ENCODE data around the gene EFNB2.

EFNB2 gene

DNA sequence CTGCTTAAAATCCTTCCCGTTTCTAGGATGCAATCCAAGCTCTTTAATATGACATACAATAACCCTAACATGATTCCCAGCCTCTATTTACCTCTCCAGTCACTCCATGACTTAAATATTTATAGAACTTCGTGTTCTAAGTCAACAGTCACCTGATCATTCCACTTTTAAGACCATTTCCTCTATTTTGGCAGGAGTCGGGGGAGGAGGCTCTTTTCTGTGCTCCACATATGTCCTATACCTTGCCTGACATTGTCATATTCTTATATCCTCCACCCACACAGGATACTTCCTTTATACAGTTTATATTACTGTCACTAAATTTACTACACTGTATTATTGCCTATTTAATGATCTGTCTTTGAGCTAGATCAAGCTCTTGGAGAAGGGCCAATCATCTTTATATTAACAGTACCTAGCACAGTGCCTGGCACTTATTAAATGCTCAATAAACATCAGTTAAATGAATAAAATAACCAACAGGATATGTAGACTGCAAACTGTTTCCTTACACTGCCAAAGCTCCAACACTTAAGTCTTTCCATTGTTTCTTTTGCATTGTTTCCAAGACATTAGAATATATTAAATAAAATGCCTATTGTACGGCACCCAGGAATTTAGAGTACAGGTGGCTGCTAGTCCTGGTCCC is 29.8 kb upstream of the EFNB2 start:
- H3K27me3 ChIP-seq (ENCODE audit: low read depth), result no peaks in the 10 kb centered on the region
- H3K4me1 ChIP-seq, result peaks cover 42% of the 10 kb centered on the region
- H3K4me3 ChIP-seq, result peak overlapping the region; percentile 94
- in situ Hi-C loops (cut with MboI; ENCODE audit: low sequenced_read_pairs), result loop anchor here (25.0 kb wide), 1 partner anchor 347 kb away; no protein-coding TSS in a partner anchor
- H3K36me3 ChIP-seq (replicated peaks), result 0 out of 2 replicates have a peak, but pooled peaks cover 3% of the 10 kb centered on the region
- DNase-seq (ENCODE audit: low spot score in 2 of 2), result no peak
- H3K9me3 ChIP-seq, result no peaks in the 10 kb centered on the region

GRCh38 chr13:106562301-106562700 is 26.8 kb upstream of the EFNB2 start:
- in situ Hi-C loops (cut with MboI; ENCODE audit: low sequenced_read_pairs), result loop anchor here (25.0 kb wide), 1 partner anchor 350 kb away; no protein-coding TSS in a partner anchor
- H3K4me3 ChIP-seq, result no peak overlapping the region
- H3K4me1 ChIP-seq, result peaks cover 42% of the 10 kb centered on the region
- H3K27me3 ChIP-seq (ENCODE audit: low read depth), result no peaks in the 10 kb centered on the region
- H3K36me3 ChIP-seq (replicated peaks), result peaks cover 27% of the 10 kb centered on the region
- H3K9me3 ChIP-seq, result no peaks in the 10 kb centered on the region
- no peak for DNase-seq (ENCODE audit: low spot score in 2 of 2)

DNA sequence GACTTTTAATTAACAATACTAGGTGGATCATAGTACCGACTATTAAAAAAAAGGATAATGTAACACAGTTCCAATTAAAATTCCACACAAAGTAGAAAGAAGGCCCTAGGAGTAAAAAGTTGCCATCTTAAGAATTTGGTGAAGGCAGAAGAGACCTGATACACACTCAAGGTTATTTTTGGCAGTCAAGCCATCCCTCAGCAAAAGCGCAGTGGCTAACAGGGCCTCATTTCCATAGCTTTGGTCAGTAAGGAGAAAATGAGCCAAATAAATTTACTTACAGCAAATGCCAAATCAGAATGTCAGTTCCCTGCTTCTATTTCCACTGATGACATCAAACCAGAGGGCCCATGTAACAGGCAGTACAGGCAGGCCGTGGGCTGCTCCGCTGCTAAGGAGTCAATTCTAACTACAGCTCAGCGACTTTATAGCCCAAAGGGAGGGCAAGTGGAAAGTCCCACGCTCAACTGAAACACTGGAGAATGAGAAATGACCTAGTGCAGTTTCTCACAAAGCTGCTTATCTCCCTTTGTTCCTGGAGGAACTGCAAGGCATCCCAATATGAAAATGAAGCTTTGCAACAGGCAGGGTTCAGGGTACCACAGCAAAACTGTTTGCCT is 26.2 kb upstream of the EFNB2 start:
- in situ Hi-C loops (cut with MboI; ENCODE audit: low sequenced_read_pairs), result loop anchor here (25.0 kb wide), 1 partner anchor 351 kb away; no protein-coding TSS in a partner anchor
- DNase-seq (ENCODE audit: low spot score in 2 of 2), result peak; percentile 11 to 21
- Histone ChIP-seq H3K27me3 (ENCODE audit: low read depth) (no peaks in the 10 kb centered on the region), H3K9me3 (no peaks in the 10 kb centered on the region), H3K36me3 (replicated peaks) (peaks cover 34% of the 10 kb centered on the region), H3K4me3 (no peak overlapping the region), H3K4me1 (peaks cover 42% of the 10 kb centered on the region)

- H3K4me1 ChIP-seq, result peaks cover 39% of the 10 kb centered on the region
- no peaks in the 10 kb centered on the region for H3K9me3 ChIP-seq
- H3K36me3 ChIP-seq (replicated peaks), result peaks cover 42% of the 10 kb centered on the region
- no peak overlapping the region for H3K4me3 ChIP-seq
- in situ Hi-C loops (cut with MboI; ENCODE audit: low sequenced_read_pairs), result loop anchor here (25.0 kb wide), 1 partner anchor 351 kb away; no protein-coding TSS in a partner anchor
- no peaks in the 10 kb centered on the region for H3K27me3 ChIP-seq (ENCODE audit: low read depth)
- no peak for DNase-seq (ENCODE audit: low spot score in 2 of 2)
These were observed 25.4 kb upstream of the EFNB2 start for GRCh38 chr13:106560821-106561220.

- H3K36me3 ChIP-seq (replicated peaks), result peaks cover 64% of the 10 kb centered on the region
- no peaks in the 10 kb centered on the region for H3K27me3 ChIP-seq (ENCODE audit: low read depth)
- in situ Hi-C loops (cut with MboI; ENCODE audit: low sequenced_read_pairs), result loop anchor here (25.0 kb wide), 1 partner anchor 354 kb away; no protein-coding TSS in a partner anchor
- peaks cover 19% of the 10 kb centered on the region for H3K4me1 ChIP-seq
- DNase-seq (ENCODE audit: low spot score in 2 of 2), result no peak
- H3K9me3 ChIP-seq, result no peaks in the 10 kb centered on the region
- H3K4me3 ChIP-seq, result no peak overlapping the region
These were observed 23.1 kb upstream of the EFNB2 start for GRCh38 chr13:106558527-106558926.

GRCh38 chr13:106555631-106556328 is 20.3 kb upstream of the EFNB2 start:
- H3K4me3 ChIP-seq, result no peak overlapping the region
- H3K36me3 ChIP-seq (replicated peaks), result peaks cover 91% of the 10 kb centered on the region
- in situ Hi-C loops (cut with MboI; ENCODE audit: low sequenced_read_pairs), result loop anchor here (25.0 kb wide), 1 partner anchor 357 kb away; no protein-coding TSS in a partner anchor
- no peaks in the 10 kb centered on the region for H3K9me3 ChIP-seq
- no peak for DNase-seq (ENCODE audit: low spot score in 2 of 2)
- H3K27me3 ChIP-seq (ENCODE audit: low read depth), result no peaks in the 10 kb centered on the region
- H3K4me1 ChIP-seq, result no peaks in the 10 kb centered on the region

- no peaks in the 10 kb centered on the region for H3K4me1 ChIP-seq
- no peak overlapping the region for H3K4me3 ChIP-seq
- no peak for DNase-seq (ENCODE audit: low spot score in 2 of 2)
- no peaks in the 10 kb centered on the region for H3K27me3 ChIP-seq (ENCODE audit: low read depth)
- in situ Hi-C loops (cut with MboI; ENCODE audit: low sequenced_read_pairs), result loop anchor here (25.0 kb wide), 1 partner anchor 361 kb away; no protein-coding TSS in a partner anchor
- peaks cover 87% of the 10 kb centered on the region for H3K36me3 ChIP-seq (replicated peaks)
- H3K9me3 ChIP-seq, result no peaks in the 10 kb centered on the region
These were observed 16.3 kb upstream of the EFNB2 start for GRCh38 chr13:106551751-106552150.

DNA sequence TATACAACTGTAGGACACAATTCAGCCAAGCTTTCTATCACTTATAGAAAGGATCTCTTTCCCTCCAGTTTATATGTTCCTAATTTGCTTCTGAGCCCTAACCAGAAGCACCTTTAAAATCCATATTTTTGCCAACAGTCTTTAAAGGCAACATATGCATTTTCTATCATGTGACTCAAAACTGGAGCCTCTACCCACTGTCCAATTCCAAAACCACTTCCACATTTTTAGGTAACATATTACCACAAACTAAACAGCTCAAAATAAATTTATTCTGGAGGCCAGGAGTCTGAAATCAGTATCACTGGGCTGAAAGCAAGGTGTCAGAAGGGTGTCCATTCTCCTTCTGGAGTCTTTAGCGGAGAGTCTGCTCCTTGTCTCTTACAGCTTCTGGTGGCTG is 15.9 kb upstream of the EFNB2 start:
- H3K9me3 ChIP-seq, result no peaks in the 10 kb centered on the region
- in situ Hi-C loops (cut with MboI; ENCODE audit: low sequenced_read_pairs), result loop anchor here (25.0 kb wide), 1 partner anchor 361 kb away; no protein-coding TSS in a partner anchor
- H3K4me3 ChIP-seq, result no peak overlapping the region
- peaks cover 85% of the 10 kb centered on the region for H3K36me3 ChIP-seq (replicated peaks)
- no peaks in the 10 kb centered on the region for H3K4me1 ChIP-seq
- no peaks in the 10 kb centered on the region for H3K27me3 ChIP-seq (ENCODE audit: low read depth)
- DNase-seq (ENCODE audit: low spot score in 2 of 2), result no peak

DNA sequence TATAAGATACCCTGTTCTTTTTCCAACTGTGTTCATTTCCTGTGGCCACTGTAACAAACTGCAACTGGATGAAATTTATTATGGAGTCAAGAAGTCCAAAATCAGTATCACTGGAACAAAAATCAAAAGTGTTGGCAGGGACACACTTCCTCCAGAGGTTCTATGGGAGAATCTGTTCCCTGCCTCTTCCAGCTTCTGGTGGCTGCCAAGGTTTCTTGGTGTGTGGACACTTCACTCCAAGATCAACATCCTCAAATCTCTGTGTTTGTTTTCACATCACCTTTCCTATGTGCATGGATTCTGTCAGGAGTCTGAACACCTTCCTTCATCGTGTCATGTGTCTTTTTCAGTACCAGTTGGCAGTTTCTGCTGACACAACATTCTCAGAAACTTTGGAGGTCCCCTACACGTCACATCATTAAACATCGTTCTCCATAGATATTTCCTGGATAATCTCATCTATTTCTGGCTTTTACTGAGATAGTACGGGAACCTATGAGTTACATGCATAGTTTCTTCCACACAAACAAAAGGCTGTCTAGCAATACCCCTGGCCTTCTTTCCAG is 15.2 kb upstream of the EFNB2 start:
- in situ Hi-C loops (cut with MboI; ENCODE audit: low sequenced_read_pairs), result loop anchor here (25.0 kb wide), 1 partner anchor 362 kb away; no protein-coding TSS in a partner anchor
- no peak for DNase-seq (ENCODE audit: low spot score in 2 of 2)
- no peaks in the 10 kb centered on the region for H3K4me1 ChIP-seq
- H3K4me3 ChIP-seq, result no peak overlapping the region
- no peaks in the 10 kb centered on the region for H3K27me3 ChIP-seq (ENCODE audit: low read depth)
- peaks cover 83% of the 10 kb centered on the region for H3K36me3 ChIP-seq (replicated peaks)
- no peaks in the 10 kb centered on the region for H3K9me3 ChIP-seq

DNA sequence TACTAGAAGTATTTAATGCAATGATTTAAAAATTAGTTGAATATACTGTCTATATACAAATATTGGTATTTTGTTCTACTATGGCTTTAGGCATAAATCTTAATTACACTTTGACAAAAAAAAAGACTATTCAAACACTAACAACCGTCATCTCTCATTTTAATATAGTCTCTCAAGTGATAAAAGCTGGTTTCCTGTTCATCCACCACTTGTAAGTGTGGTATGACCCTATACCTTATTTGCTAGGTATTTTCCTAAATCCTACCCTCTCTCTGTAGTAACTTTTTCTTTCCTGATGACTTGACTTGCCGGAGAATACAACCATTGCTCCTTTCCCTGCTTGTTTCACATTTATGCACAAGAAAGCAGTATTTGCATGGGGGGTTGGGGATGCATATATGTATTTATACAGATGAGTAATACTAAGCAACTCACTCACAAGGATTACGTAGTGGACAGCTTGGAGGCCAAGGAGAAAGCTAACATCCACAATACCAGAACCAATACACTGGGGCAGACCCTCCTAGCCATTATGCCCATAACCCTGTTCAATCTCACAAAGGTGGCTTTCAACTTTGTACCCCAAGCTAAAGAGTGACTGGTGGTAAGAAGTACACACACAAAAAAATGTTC is 12.7 kb upstream of the EFNB2 start:
- peaks cover 76% of the 10 kb centered on the region for H3K36me3 ChIP-seq (replicated peaks)
- no peak for DNase-seq (ENCODE audit: low spot score in 2 of 2)
- in situ Hi-C loops (cut with MboI; ENCODE audit: low sequenced_read_pairs), result loop anchor here (25.0 kb wide), 1 partner anchor 461 kb away; no protein-coding TSS in a partner anchor

GRCh38 chr13:106541826-106542225 is 6.4 kb upstream of the EFNB2 start:
- in situ Hi-C loops (cut with MboI; ENCODE audit: low sequenced_read_pairs), result loop anchor here (25.0 kb wide), 1 partner anchor 455 kb away; no protein-coding TSS in a partner anchor
- H3K4me1 ChIP-seq, result no peaks in the 10 kb centered on the region
- DNase-seq (ENCODE audit: low spot score in 2 of 2), result no peak
- H3K27me3 ChIP-seq (ENCODE audit: low read depth), result no peaks in the 10 kb centered on the region
- no peaks in the 10 kb centered on the region for H3K9me3 ChIP-seq
- H3K4me3 ChIP-seq, result no peak overlapping the region
- H3K36me3 ChIP-seq (replicated peaks), result peaks cover 46% of the 10 kb centered on the region

More for the DNA sequence above, 12.7 kb upstream of the EFNB2 start:
- no peaks in the 10 kb centered on the region for H3K9me3 ChIP-seq
- H3K4me1 ChIP-seq, result no peaks in the 10 kb centered on the region
- H3K27me3 ChIP-seq (ENCODE audit: low read depth), result no peaks in the 10 kb centered on the region
- no peak overlapping the region for H3K4me3 ChIP-seq

DNA sequence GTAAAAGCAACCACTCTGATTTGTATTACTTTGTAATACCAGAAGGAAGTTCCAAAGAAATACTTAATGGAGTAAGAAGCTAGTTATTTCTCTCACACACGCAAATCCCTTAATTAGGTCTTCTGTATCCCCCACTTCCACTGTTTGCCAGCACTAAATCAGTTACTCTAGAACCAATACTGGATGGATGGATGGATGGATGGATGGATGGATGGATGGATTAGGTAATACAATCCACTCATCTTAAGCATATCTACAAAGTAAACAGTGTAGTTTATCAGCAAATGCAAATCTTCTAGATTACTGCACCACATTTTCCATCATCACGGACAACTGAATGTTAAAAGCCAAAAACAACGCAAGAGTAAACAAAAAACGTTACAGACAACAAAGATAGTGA is 5.2 kb upstream of the EFNB2 start:
- H3K4me3 ChIP-seq, result no peak overlapping the region
- DNase-seq (ENCODE audit: low spot score in 2 of 2), result no peak
- in situ Hi-C loops (cut with MboI; ENCODE audit: low sequenced_read_pairs), result loop anchor here (25.0 kb wide), 1 partner anchor 453 kb away; no protein-coding TSS in a partner anchor
- H3K4me1 ChIP-seq, result peaks cover 5% of the 10 kb centered on the region; the same call in 1 of the 2 replicates
- no peaks in the 10 kb centered on the region for H3K9me3 ChIP-seq
- H3K27me3 ChIP-seq (ENCODE audit: low read depth), result no peaks in the 10 kb centered on the region
- H3K36me3 ChIP-seq (replicated peaks), result peaks cover 39% of the 10 kb centered on the region

DNA sequence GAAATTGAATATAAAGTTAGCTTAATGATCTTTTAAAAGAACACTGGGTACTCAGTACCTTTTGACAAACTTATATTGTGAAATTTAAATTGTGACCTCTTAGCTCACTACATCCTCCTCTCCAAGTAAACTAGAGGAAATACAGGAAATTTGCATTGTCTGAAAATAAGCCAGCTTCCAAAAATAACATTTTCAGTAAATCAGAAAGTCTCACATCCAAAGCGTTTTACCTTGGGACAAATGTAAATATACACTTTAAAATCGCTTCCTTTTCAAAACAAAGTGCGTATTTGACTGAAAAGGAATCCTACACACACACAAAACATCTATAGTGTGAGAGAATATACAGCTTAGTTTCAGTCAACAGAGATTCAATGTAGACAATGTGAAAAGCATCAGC is 2.1 kb upstream of the EFNB2 start:
- Histone ChIP-seq H3K27me3 (ENCODE audit: low read depth) (no peaks in the 10 kb centered on the region), H3K4me3 (no peak overlapping the region), H3K36me3 (replicated peaks) (peaks cover 16% of the 10 kb centered on the region), H3K9me3 (no peaks in the 10 kb centered on the region), H3K4me1 (peaks cover 5% of the 10 kb centered on the region; the same call in 1 of the 2 replicates)
- no peak for DNase-seq (ENCODE audit: low spot score in 2 of 2)
- in situ Hi-C loops (cut with MboI; ENCODE audit: low sequenced_read_pairs), result loop anchor here (25.0 kb wide), 1 partner anchor 450 kb away; no protein-coding TSS in a partner anchor
